Myocyte (in vitro differentiated cells): ENCODE measurements around the gene CEP126. TPM values are rescaled to one million over a fixed set of nuclear protein-coding genes. Genes with fewer than 3 reads are reported as not detected.
A peak's percentile ranks its signal among the peaks of the same experiment; 100 is the strongest.

Experiments used
- DNase-seq: peaks from one replicate; pipeline ENCODE4 v3.0.0-alpha.2; 2012; ENCODE audit warnings: low read depth
- total RNA-seq: library from RNA; depleted of rRNA; stranded (reverse); fragments of >200 nt; gene quantifications from 2 replicates; pipeline ENCODE4 v1.2.3, GENCODE V29; 2014

The CEP126 gene
- total RNA-seq, 1 donor from 2014 or later, result 1.3 TPM

- DNase-seq, result peak; percentile 95
Measured at GRCh38 chr11:102010776-102011494, 96.1 kb downstream of the CEP126 start.

GRCh38 chr11:102012946-102013345, 98.1 kb downstream of the CEP126 start:
- no peak for DNase-seq

- DNase-seq, result no peak
Measured at GRCh38 chr11:102014756-102015155, 99.9 kb downstream of the CEP126 start.

GRCh38 chr11:102017026-102017425, 102.2 kb downstream of the CEP126 start:
- DNase-seq, result no peak

GRCh38 chr11:102026217-102026616, 111.4 kb downstream of the CEP126 start:
- DNase-seq, result no peak

GRCh38 chr11:102026959-102027358, 112.1 kb downstream of the CEP126 start:
- no peak for DNase-seq

- no peak for DNase-seq
Measured at GRCh38 chr11:102036757-102037156, 121.9 kb downstream of the CEP126 start.

GRCh38 chr11:102046841-102047240, 132.0 kb downstream of the CEP126 start:
- no peak for DNase-seq

- DNase-seq, result peak; percentile 90
Measured at GRCh38 chr11:102047305-102047924, 132.6 kb downstream of the CEP126 start, which contains the start of gene CFAP300. TSS of gene CFAP300 (plus strand) at chr11:102047437. CDS start at chr11:102047471, 34 bp downstream.

Other genes starting within 250 kb of the CEP126 start
- not detected in 2 replicates for gene ANGPTL5, start 1.5 kb downstream of the CEP126 start, total RNA-seq
- 4.2 and 5.4 TPM in 2 replicates for gene CFAP300, start 132.4 kb downstream of the CEP126 start, total RNA-seq
- 68.5 and 69.1 TPM in 2 replicates for gene YAP1, start 195.4 kb downstream of the CEP126 start, total RNA-seq